Measurements from ENCODE around the gene CBX4.

- TF ChIP-seq CTCF (IDR thresholded peaks at IDR 0.05) (no peak), POLR2A (IDR thresholded peaks at IDR 0.05) (no peak), POLR2AphosphoS5 (IDR thresholded peaks at IDR 0.05) (no peak)
These were observed 3.0 kb upstream of the CBX4 start for GRCh38 chr17:79842136-79842655.
